Neural progenitor cell (in vitro differentiated cells): Measurements from ENCODE around the gene SMCO3. TPM values are rescaled to one million over a fixed set of nuclear protein-coding genes. Genes with fewer than 3 reads are reported as not detected.

Experiments
- DNase-seq: peaks from one replicate; pipeline ENCODE4 v3.0.0-alpha.2; 2016; ENCODE audit warnings: low spot score
- H2AFZ ChIP-seq: fragments of 200-600 bp; sonication (generic); replicated peaks from 2 replicates; pipeline ENCODE4 v1.6.1; 2016; ENCODE audit warnings: antibody characterized with exemption
- H3F3A ChIP-seq: fragments of 200-600 bp; sonication (generic); 2 replicates; pipeline ENCODE4 v1.6.1; 2016; ENCODE audit warnings: antibody characterized with exemption, low read depth
- H3K27ac ChIP-seq: fragments of 200-600 bp; sonication (generic); 2 replicates; pipeline ENCODE4 v1.5.1; 2016; ENCODE audit warnings: mild to moderate bottlenecking
- H3K27me3 ChIP-seq: fragments of 200-600 bp; sonication (generic); 2 replicates; pipeline ENCODE4 v1.6.1; 2016; ENCODE audit warnings: mild to moderate bottlenecking, moderate library complexity
- H3K36me3 ChIP-seq: fragments of 200-600 bp; sonication (generic); 2 replicates; pipeline ENCODE4 v1.5.1; 2016
- H3K4me1 ChIP-seq: fragments of 200-600 bp; sonication (generic); 2 replicates; pipeline ENCODE4 v1.6.1; 2016; ENCODE audit warnings: mixed run types
- H3K4me2 ChIP-seq: fragments of 200-600 bp; sonication (generic); 2 replicates; pipeline ENCODE4 v1.6.1; 2016
- H3K4me3 ChIP-seq: fragments of 200-600 bp; sonication (generic); 2 replicates; pipeline ENCODE4 v1.5.1; 2016
- H3K79me2 ChIP-seq: fragments of 200-600 bp; sonication (generic); 2 replicates; pipeline ENCODE4 v1.6.1; 2016; ENCODE audit warnings: low read depth
- H3K9ac ChIP-seq: fragments of 200-600 bp; sonication (generic); 2 replicates; pipeline ENCODE4 v1.6.1; 2016
- H3K9me3 ChIP-seq: fragments of 200-600 bp; sonication (generic); 2 replicates; pipeline ENCODE4 v1.5.1; 2016; ENCODE audit warnings: low read depth
- H4K20me1 ChIP-seq: fragments of 200-600 bp; sonication (generic); 2 replicates; pipeline ENCODE4 v1.6.1; 2016; ENCODE audit warnings: low read depth
- H3K27ac Mint-ChIP-seq: 3 replicates; pipeline ENCODE4 v1.8.0; 2021; ENCODE audit warnings: mixed read lengths
- H3K27me3 Mint-ChIP-seq: 2 replicates; pipeline ENCODE4 v1.8.0; 2022; ENCODE audit warnings: low read depth, mild to moderate bottlenecking, inconsistent platforms, moderate library complexity, mixed read lengths; ENCODE audit not compliant: insufficient read depth
- H3K36me3 Mint-ChIP-seq: 3 replicates; pipeline ENCODE4 v1.8.0; 2021; ENCODE audit warnings: mixed read lengths
- H3K4me1 Mint-ChIP-seq: 3 replicates; pipeline ENCODE4 v1.8.0; 2021; ENCODE audit warnings: mixed read lengths
- H3K4me3 Mint-ChIP-seq: 3 replicates; pipeline ENCODE4 v1.8.0; 2021; ENCODE audit warnings: mild to moderate bottlenecking, moderate library complexity, mixed read lengths
- H3K9me3 Mint-ChIP-seq: 3 replicates; pipeline ENCODE4 v1.8.0; 2020; ENCODE audit warnings: mixed read lengths
- CTCF ChIP-seq: fragments of 200-600 bp; sonication (generic); IDR thresholded peaks from 2 replicates; pipeline ENCODE4 v1.5.1; 2017; ENCODE audit warnings: antibody characterized with exemption, mild to moderate bottlenecking
- EZH2 ChIP-seq: fragments of 200-600 bp; sonication (generic); IDR thresholded peaks from 2 replicates; pipeline ENCODE4 v1.6.1; 2017; ENCODE audit warnings: antibody characterized with exemption, mild to moderate bottlenecking, moderate library complexity
- EZH2phosphoT487 ChIP-seq: fragments of 200-600 bp; sonication (generic); IDR thresholded peaks from 2 replicates; pipeline ENCODE4 v1.6.1; 2017; ENCODE audit warnings: antibody characterized with exemption
- total RNA-seq: library from RNA; depleted of rRNA; stranded (reverse); fragments of >200 nt; gene quantifications from 2 replicates; pipeline ENCODE4 v1.2.3, GENCODE V29; 2015; ENCODE audit warnings: low replicate concordance

The SMCO3 gene
- total RNA-seq, 1 donor from 2014 or later, result not detected

GRCh38 chr12:14849661-14850060 is 35.7 kb upstream of the SMCO3 start:
- DNase-seq, result no peak
- Histone ChIP-seq H3K4me3 (no peak overlapping the region), H3F3A (no peaks in the 10 kb centered on the region), H3K9ac (no peak overlapping the region), H3K9me3 (no peaks in the 10 kb centered on the region), H3K4me2 (no peak overlapping the region), H3K27ac (no peak overlapping the region), H3K4me1 (no peaks in the 10 kb centered on the region), H3K27me3 (no peaks in the 10 kb centered on the region), H4K20me1 (no peaks in the 10 kb centered on the region), H2AFZ (no peak overlapping the region), H3K79me2 (no peaks in the 10 kb centered on the region), H3K36me3 (no peaks in the 10 kb centered on the region)
- TF ChIP-seq EZH2phosphoT487 (no peak), CTCF (no peak), EZH2 (no peak)
- H3K9me3 Mint-ChIP-seq, result no peaks in the 10 kb centered on the region
- no peaks in the 10 kb centered on the region for H3K27me3 Mint-ChIP-seq
- H3K27ac Mint-ChIP-seq, result no peak overlapping the region
- no peak overlapping the region for H3K4me3 Mint-ChIP-seq
- H3K36me3 Mint-ChIP-seq, result no peaks in the 10 kb centered on the region
- peaks cover 24% of the 10 kb centered on the region for H3K4me1 Mint-ChIP-seq

- Histone ChIP-seq H3K9me3 (no peaks in the 10 kb centered on the region), H3K27ac (no peak overlapping the region), H3K4me2 (no peak overlapping the region), H3F3A (no peaks in the 10 kb centered on the region), H3K27me3 (no peaks in the 10 kb centered on the region), H2AFZ (no peak overlapping the region), H3K9ac (no peak overlapping the region), H3K4me3 (no peak overlapping the region), H3K4me1 (no peaks in the 10 kb centered on the region), H3K79me2 (no peaks in the 10 kb centered on the region), H4K20me1 (no peaks in the 10 kb centered on the region), H3K36me3 (no peaks in the 10 kb centered on the region)
- TF ChIP-seq EZH2phosphoT487 (no peak), CTCF (no peak), EZH2 (no peak)
- Mint-ChIP-seq H3K36me3 (no peaks in the 10 kb centered on the region), H3K4me1 (peaks cover 20% of the 10 kb centered on the region), H3K4me3 (no peak overlapping the region), H3K27me3 (no peaks in the 10 kb centered on the region), H3K9me3 (no peaks in the 10 kb centered on the region), H3K27ac (no peak overlapping the region)
- DNase-seq, result no peak
These were observed 33.0 kb upstream of the SMCO3 start for GRCh38 chr12:14846876-14847580.

GRCh38 chr12:14846042-14846587 is 32.1 kb upstream of the SMCO3 start:
- Histone ChIP-seq H3K4me1 (no peaks in the 10 kb centered on the region), H3K36me3 (no peaks in the 10 kb centered on the region), H3K9ac (no peak overlapping the region), H3K9me3 (no peaks in the 10 kb centered on the region), H3K4me2 (no peak overlapping the region), H3K4me3 (no peak overlapping the region), H3F3A (no peaks in the 10 kb centered on the region), H3K27me3 (no peaks in the 10 kb centered on the region), H3K79me2 (no peaks in the 10 kb centered on the region), H3K27ac (no peak overlapping the region), H4K20me1 (no peaks in the 10 kb centered on the region), H2AFZ (no peak overlapping the region)
- H3K4me3 Mint-ChIP-seq, result no peak overlapping the region
- no peaks in the 10 kb centered on the region for H3K27me3 Mint-ChIP-seq
- TF ChIP-seq EZH2 (no peak), CTCF (no peak), EZH2phosphoT487 (no peak)
- H3K9me3 Mint-ChIP-seq, result no peaks in the 10 kb centered on the region
- H3K27ac Mint-ChIP-seq, result no peak overlapping the region
- H3K4me1 Mint-ChIP-seq, result peaks cover 19% of the 10 kb centered on the region
- H3K36me3 Mint-ChIP-seq, result no peaks in the 10 kb centered on the region
- DNase-seq, result no peak
